GM12873 (cell line): ENCODE measurements around the gene INTS1.

Experiments
- CTCF ChIP-seq: IDR thresholded peaks from 2 replicates; pipeline ENCODE4 v1.5.1; 2012; ENCODE audit warnings: low read depth, mild to moderate bottlenecking, moderate library complexity, low read length, control low read depth; ENCODE audit not compliant: insufficient read depth; ENCODE audit errors: missing control alignments

INTS1 gene

DNA sequence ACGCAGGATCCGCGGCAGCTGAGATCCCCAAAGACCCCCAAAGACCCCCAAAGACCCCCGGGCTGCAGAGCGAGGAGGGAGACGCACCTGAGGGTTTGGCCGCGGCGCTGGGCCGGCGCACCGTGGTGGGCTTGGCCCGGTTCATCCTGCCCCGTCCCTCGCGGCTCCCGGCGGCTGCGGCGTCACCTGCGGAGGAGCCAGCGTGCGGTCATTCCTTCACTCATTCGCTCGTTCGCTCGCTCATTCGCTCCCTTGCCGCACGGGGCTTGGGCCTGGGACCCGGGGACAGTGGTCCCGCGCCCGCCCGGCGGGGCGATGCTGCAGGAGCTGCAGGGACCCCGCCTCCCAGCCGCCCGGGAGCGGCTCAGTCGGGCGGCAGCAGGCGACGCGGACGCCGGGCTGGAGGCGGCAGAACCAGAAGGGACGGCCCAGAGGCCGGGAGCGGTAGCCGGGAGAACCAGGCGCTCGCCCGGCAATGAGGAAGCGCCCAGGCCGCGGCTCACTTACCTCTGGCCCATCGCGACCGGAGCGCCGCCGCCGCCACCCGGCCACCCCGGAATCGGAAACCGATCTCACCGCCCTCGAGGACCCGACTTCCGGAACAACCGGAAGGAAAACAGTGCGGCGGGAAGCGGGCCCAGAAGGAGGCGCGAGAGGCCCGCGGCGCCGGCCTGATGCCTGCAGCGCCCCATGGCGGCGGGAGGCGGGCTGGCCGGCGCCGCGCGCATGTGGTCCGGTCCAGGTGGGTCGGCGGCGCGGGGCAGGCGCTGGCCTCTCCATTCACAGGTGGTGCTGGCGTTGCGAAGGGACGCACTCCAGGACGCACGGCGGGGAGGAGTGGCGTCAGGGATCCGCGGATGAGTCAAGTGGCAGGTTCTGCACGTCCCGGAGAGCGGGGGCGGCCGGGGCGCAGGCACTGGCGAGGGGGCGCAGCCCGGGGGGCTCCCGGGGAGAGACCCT is at the start of gene INTS1:
Gene INTS1 (minus strand): TSS at position 574 of the 960 bp plus-strand sequence. CDS start 429 bp downstream, at position 145.
- peak; percentile 75 for TF ChIP-seq CTCF

GRCh38 chr7:1553512-1554210 is 49.5 kb upstream of the INTS1 start:
- TF ChIP-seq CTCF: no peak

DNA sequence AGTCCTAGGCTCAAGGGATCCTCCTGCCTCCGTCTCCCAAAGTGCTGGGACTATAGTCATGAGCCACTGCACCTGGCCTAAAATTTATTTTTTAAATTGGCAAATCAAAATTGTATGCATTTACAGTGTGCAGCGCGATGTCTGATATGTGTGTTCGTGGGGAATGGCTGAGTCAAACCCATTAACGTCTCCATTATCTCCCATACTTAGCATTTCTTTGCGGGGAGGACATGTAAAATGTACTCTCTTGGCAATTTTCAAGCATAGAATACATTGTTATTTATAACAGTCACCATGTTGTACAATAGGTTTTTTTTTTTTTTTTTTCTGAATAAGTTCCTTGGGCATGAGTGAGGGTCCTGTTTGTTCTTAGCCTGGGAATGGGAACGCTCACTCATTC is 48.0 kb upstream of the INTS1 start:
- no peak for TF ChIP-seq CTCF

GRCh38 chr7:1550846-1551155 is 46.6 kb upstream of the INTS1 start:
- no peak for TF ChIP-seq CTCF

DNA sequence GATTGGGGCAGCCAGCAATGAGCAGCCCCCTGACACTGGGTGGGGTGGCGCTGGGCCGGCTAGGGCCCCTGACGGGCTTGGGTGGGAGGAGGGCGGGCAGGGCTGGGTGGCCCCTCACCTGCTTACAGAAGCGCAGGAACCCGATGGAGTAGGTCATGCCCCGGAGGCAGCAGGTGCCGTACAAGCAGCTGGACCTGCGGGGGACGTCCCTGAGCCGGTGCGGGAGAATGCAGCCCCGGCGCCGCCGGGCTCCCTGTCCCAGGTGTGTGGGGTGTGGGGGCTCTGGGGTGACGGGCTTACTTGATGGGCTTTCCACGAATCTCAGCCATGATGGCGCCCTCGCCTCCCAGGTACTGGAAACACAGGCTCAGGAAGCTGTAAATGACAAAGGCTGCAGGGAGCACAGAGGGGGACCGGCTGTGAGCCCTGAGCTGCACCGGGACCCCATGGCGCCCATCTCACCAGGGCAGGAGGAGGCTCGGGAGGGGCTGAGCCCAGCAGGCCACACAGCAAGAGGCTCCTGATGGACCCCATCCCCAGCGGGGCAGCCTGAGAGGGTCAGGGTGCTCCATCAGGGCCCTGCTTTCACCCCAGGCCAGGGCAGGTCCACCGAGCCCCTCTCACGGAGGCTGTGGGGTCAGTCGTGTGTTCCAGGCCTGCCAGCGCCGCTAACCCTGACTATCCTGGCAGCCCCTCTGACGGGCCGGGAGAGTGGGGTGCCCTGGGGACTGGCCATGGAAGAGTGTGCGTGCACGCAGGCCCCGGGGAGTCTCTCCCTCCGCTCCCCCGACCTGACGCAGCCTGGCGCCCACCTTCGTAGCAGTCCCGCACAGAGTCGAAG is 46.0 kb upstream of the INTS1 start:
- no peak for TF ChIP-seq CTCF

DNA sequence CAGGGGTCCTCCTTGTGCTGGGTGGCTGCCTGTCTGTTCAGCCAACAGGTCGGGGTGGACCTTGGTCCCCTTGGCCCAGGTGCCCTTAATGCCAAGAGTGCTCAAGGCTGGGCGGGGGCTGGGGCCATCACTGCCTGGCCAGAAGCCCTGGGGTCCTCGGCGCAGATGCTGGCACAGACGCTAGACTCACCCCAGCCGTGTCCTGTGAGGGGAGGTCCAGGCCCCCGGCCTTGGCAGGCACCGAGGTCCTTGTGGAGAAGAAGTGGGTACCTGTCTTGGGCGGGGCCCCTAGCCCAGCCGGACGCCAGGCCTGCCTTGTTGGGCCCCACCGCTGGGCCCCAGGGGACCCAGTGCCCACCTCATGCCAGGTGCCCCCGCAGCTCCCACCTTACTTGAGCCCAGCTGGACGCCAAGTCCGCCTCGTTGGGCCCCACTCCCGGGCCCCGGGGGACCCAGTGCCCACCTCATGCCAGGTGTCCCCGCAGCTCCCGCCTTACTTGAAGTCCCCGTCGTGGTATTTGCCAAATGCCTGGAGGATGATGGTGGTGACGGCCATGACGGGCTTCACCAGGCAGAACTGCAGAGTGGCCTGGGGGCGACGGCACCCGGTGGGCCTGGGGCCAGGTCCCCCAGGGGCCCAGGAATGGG is 45.3 kb upstream of the INTS1 start:
- no peak for TF ChIP-seq CTCF
